A549 (cell line): ENCODE results near the gene FOXR1. TPM values are rescaled to one million over a fixed set of nuclear protein-coding genes. Genes with fewer than 3 reads are reported as not detected.
"Not testable (repeated sequence)": the region's sequence is repeated elsewhere in the genome, so short reads cannot be mapped to it uniquely, and the experiment has no call there.

Source experiments
- ATAC-seq, 2 experiments: fragments of 200-7000 bp in 1 of 2; fragments of >200 bp in 1 of 2; cut with Nextera tagmentation in 1 of 2; cut with Tn5 transposase in 1 of 2; 3 replicates each; pipeline versions ENCODE4 v1.8.0 to v1.9.1; 2018 to 2020; ENCODE audit warnings: mild to moderate bottlenecking in 1 of 2, moderate library complexity in 1 of 2
- CTCF ChIA-PET: fragments of 300-600 bp; sonication (Branson Sonifier 250); formaldehyde crosslinking; extraction: SDS; loops from one replicate; lab custom pipeline; 2021; ENCODE audit warnings: antibody characterized with exemption, inconsistent platforms; lab: Yijun Ruan, JAX
- POLR2A ChIA-PET: fragments of 350-600 bp; formaldehyde crosslinking; extraction: SDS; loops from one replicate; lab custom pipeline; 2021; ENCODE audit warnings: antibody characterized with exemption, inconsistent platforms; lab: Yijun Ruan, JAX
- DNase-seq, 2 experiments: peaks; one replicate each; pipeline versions ENCODE4 v3.0.0 to v3.0.0-alpha.2; 2011 to 2016; ENCODE audit warnings: low read depth in 1 of 2, low spot score in 1 of 2
- FAIRE-seq: peaks from 2 replicates; lab custom pipeline; 2011; peaks lifted over from hg19 to GRCh38; lab: Jason Lieb, UNC
- H3K27ac ChIP-seq, 2 experiments: fragments of >200 bp; sonication (Bioruptor Twin); formaldehyde crosslinking; 3 replicates each; pipeline ENCODE4 v1.5.1; 2016 to 2017
- H3K4me1 ChIP-seq: fragments of >200 bp; sonication (Bioruptor Twin); formaldehyde crosslinking; 3 replicates; pipeline ENCODE4 v1.6.1; 2016
- H3K4me2 ChIP-seq: fragments of >200 bp; sonication (Bioruptor Twin); formaldehyde crosslinking; 3 replicates; pipeline ENCODE4 v1.6.1; 2016
- H3K4me3 ChIP-seq: fragments of >200 bp; sonication (Bioruptor Twin); formaldehyde crosslinking; 3 replicates; pipeline ENCODE4 v1.5.1; 2016
- H3K9me3 ChIP-seq: fragments of >200 bp; sonication (Bioruptor Twin); formaldehyde crosslinking; 3 replicates; pipeline ENCODE4 v1.6.1; 2016
- CBX2 ChIP-seq: fragments of 200-600 bp; sonication (generic); IDR thresholded peaks from 2 replicates; pipeline ENCODE4 v1.6.1; 2016; ENCODE audit warnings: low read depth, mild to moderate bottlenecking, borderline replicate concordance
- CHD4 ChIP-seq: fragments of 200-600 bp; sonication (generic); IDR thresholded peaks from 2 replicates; pipeline ENCODE4 v1.6.1; 2016; ENCODE audit warnings: antibody characterized with exemption, mild to moderate bottlenecking, borderline replicate concordance
- CTCF ChIP-seq: fragments of >200 bp; sonication (Bioruptor Twin); formaldehyde crosslinking; IDR thresholded peaks from 3 replicates; pipeline ENCODE4 v1.5.1; 2016
- E2F6 ChIP-seq: IDR thresholded peaks from 2 replicates; pipeline ENCODE4 v1.6.1; 2012; ENCODE audit warnings: low read depth, borderline replicate concordance
- EHMT2 ChIP-seq: fragments of 200-600 bp; sonication (generic); IDR thresholded peaks from 2 replicates; pipeline ENCODE4 v1.6.1; 2016; ENCODE audit warnings: antibody characterized with exemption, low read depth, mild to moderate bottlenecking, moderate library complexity
- ELK1 ChIP-seq: fragments of 150-350 bp; IDR thresholded peaks from 2 replicates; pipeline ENCODE4 v1.6.1; 2014; ENCODE audit warnings: low read depth, mild to moderate bottlenecking, low read length
- FOSB ChIP-seq: fragments of 250-450 bp; sonication (Bioruptor Pico); IDR thresholded peaks from 2 replicates; pipeline ENCODE4 v1.5.0; 2020; ENCODE audit warnings: mild to moderate bottlenecking, moderate library complexity
- FOXS1 ChIP-seq: fragments of 250-450 bp; sonication (Bioruptor Pico); IDR thresholded peaks from 2 replicates; pipeline ENCODE4 v1.5.0; 2020; ENCODE audit warnings: mild to moderate bottlenecking, moderate library complexity
- MAFK ChIP-seq: fragments of 450-650 bp; IDR thresholded peaks from 2 replicates; pipeline ENCODE4 v1.6.1; 2014; ENCODE audit not compliant: partially characterized antibody
- MAZ ChIP-seq: fragments of 150-350 bp; IDR thresholded peaks from 2 replicates; pipeline ENCODE4 v1.6.1; 2014; ENCODE audit warnings: antibody characterized with exemption, low read depth, low read length, borderline replicate concordance
- MYC ChIP-seq: IDR thresholded peaks from 2 replicates; pipeline ENCODE4 v1.6.1; 2012; ENCODE audit warnings: mild to moderate bottlenecking, inconsistent platforms, low read length, improper control_type of control experiment, borderline replicate concordance
- PHF8 ChIP-seq: fragments of 200-600 bp; sonication (generic); IDR thresholded peaks from 2 replicates; pipeline ENCODE4 v1.6.1; 2016; ENCODE audit warnings: low read depth, mild to moderate bottlenecking, antibody characterized with exemption, moderate library complexity, borderline replicate concordance
- RCOR1 ChIP-seq: fragments of 150-350 bp; IDR thresholded peaks from 2 replicates; pipeline ENCODE4 v1.6.1; 2014; ENCODE audit warnings: antibody characterized with exemption, low read length, low read depth
- SMC3 ChIP-seq: fragments of >200 bp; sonication (Bioruptor Twin); formaldehyde crosslinking; IDR thresholded peaks from 3 replicates; pipeline ENCODE4 v1.6.1; 2018; ENCODE audit warnings: inconsistent platforms
- TP53 ChIP-seq: fragments of 250-450 bp; sonication (Bioruptor Pico); IDR thresholded peaks from 2 replicates; pipeline ENCODE4 v1.5.0; 2021; ENCODE audit warnings: mild to moderate bottlenecking, moderate library complexity
- ZFP36 ChIP-seq: fragments of 450-650 bp; IDR thresholded peaks from 2 replicates; pipeline ENCODE4 v1.6.1; 2014; ENCODE audit warnings: borderline replicate concordance; ENCODE audit not compliant: partially characterized antibody
- WGBS: methylation state at CpG from one replicate; pipeline ENCODE4 v1.1.6; 2017; ENCODE audit errors: missing lambda C conversion rate; 5-methylcytosine and 5-hydroxymethylcytosine counted together
- polyA plus RNA-seq, 4 experiments: library from polyadenylated mRNA; depleted of rRNA in 3 of 4; stranded (reverse); fragments of >200 nt; fragmentation: RNase III in 1 of 4; extraction: RNeasy Plus Mini Kit Qiagen cat#74134 plus additional on column Dnase treatment in 1 of 4; gene quantifications; 2 replicates in 3 of 4; 3 replicates in 1 of 4; pipeline ENCODE4 v1.2.3, GENCODE V29; 2011 to 2017
- TF ChIP-seq, protein P1 (sequence below): fragments of 250-450 bp; sonication (Bioruptor Pico); IDR thresholded peaks from 2 replicates; pipeline ENCODE4 v1.5.0; 2020; ENCODE audit warnings: low read depth, mild to moderate bottlenecking, moderate library complexity

FOXR1 gene
- polyA plus RNA-seq, 2 of the 4 experiments (the other 2 are of a cell fraction) = not detected

- DNase-seq = no peak
- TF ChIP-seq SMC3 = no peak
- TF ChIP-seq MAZ = no peak
- no peak for TF ChIP-seq CBX2
- no peak for TF ChIP-seq MYC
- TF ChIP-seq E2F6 = no peak
- TF ChIP-seq PHF8 = no peak
- no peak for TF ChIP-seq FOSB (CRISPR knock-in tag)
- no peak for TF ChIP-seq CHD4
- TF ChIP-seq TP53 = no peak
- TF ChIP-seq, protein P1, sequence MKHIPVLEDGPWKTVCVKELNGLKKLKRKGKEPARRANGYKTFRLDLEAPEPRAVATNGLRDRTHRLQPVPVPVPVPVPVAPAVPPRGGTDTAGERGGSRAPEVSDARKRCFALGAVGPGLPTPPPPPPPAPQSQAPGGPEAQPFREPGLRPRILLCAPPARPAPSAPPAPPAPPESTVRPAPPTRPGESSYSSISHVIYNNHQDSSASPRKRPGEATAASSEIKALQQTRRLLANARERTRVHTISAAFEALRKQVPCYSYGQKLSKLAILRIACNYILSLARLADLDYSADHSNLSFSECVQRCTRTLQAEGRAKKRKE = no peak
- no peak for TF ChIP-seq CTCF
- TF ChIP-seq ZFP36 = no peak
- TF ChIP-seq FOXS1 (CRISPR knock-in tag) = no peak
- no peak for TF ChIP-seq RCOR1
- TF ChIP-seq EHMT2 = no peak
- no peak for TF ChIP-seq ELK1
- TF ChIP-seq MAFK = no peak
- H3K9me3 ChIP-seq = no peaks in the 10 kb centered on the region
- 95% methylated on average over 2 of the region's 2 CpGs for WGBS
- H3K4me1 ChIP-seq = no peaks in the 10 kb centered on the region
- H3K4me2 ChIP-seq = no peak overlapping the region
- FAIRE-seq = no peak
- ChIA-PET POLR2A (no interaction called here), CTCF (interaction anchor here (0.5 to 2.0 kb wide), 4 partner anchors 28 to 295 kb away, joined by 3 to 7 read pairs (median 5); no protein-coding TSS in a partner anchor)
- no peak; a peak in 1 of 6 replicates for ATAC-seq
- no peak overlapping the region for H3K4me3 ChIP-seq
- H3K27ac ChIP-seq = no peak overlapping the region
Measured at GRCh38 chr11:118984825-118985224, 13.3 kb downstream of the FOXR1 start.

GRCh38 chr11:118988280-118988679, 16.7 kb downstream of the FOXR1 start:
- ChIA-PET POLR2A (no interaction called here), CTCF (no interaction called here)
- ATAC-seq = no peak
- 73% methylated on average over 5 of the region's 5 CpGs for WGBS
- H3K4me2 ChIP-seq = no peak overlapping the region
- no peak overlapping the region for H3K27ac ChIP-seq
- no peak for DNase-seq
- no peak for TF ChIP-seq MAZ
- no peak overlapping the region for H3K4me3 ChIP-seq
- no peak for FAIRE-seq
- H3K9me3 ChIP-seq = no peaks in the 10 kb centered on the region
- no peaks in the 10 kb centered on the region for H3K4me1 ChIP-seq

DNA sequence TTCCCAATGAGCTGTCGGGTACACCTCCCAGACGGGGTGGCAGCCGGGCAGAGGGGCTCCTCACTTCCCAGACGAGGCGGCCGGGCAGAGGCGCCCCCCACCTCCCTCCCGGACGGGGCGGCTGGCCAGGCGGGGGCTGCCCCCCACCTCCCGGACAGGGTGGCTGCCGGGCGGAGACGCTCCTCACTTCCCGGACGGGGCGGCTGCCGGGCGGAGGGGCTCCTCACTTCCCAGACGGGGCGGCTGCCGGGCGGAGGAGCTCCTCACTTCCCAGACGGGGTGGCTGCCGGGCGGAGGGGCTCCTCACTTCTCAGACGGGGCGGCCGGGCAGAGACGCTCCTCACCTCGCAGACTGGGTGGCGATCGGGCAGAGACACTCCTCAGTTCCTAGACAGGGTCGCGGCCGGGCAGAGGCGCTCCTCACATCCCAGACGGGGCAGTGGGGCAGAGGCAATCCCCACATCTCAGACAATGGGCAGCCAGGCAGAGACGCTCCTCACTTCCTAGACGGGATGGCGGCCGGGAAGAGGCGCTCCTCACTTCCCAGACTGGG, 20.0 kb downstream of the FOXR1 start:
- H3K4me2 ChIP-seq, H3K4me3 ChIP-seq, H3K4me1 ChIP-seq, POLR2A ChIA-PET, CTCF ChIA-PET, FAIRE-seq, ATAC-seq, H3K27ac ChIP-seq, DNase-seq, H3K9me3 ChIP-seq: not testable (repeated sequence)
- WGBS = 100% methylated on average over 2 of the region's 44 CpGs
